K562 (cell line): ENCODE data around the gene GRK4. TPM values are rescaled to one million over a fixed set of nuclear protein-coding genes. Genes with fewer than 3 reads are reported as not detected.

Experiments
- ATAC-seq: fragments of 200-7000 bp; cut with Tn5 transposase; 3 replicates; pipeline ENCODE4 v1.9.1; 2020; ENCODE audit warnings: moderate library complexity
- BruUV-seq: library from RNA; stranded (reverse); fragments of 400-500 nt; replicated peaks from 2 replicates; lab custom pipeline; 2021; lab: Mats Ljungman, UMichigan
- CTCF ChIA-PET: fragments of 300-600 bp; formaldehyde crosslinking; extraction: SDS; loops from one replicate; lab custom pipeline; 2021; ENCODE audit warnings: low intra/inter-chr PET ratio; lab: Yijun Ruan, JAX
- POLR2A ChIA-PET: fragments of 300-600, 350-650 bp; sonication (Branson Sonifier 250); formaldehyde crosslinking; extraction: SDS; loops from one replicate; lab custom pipeline; 2021; ENCODE audit warnings: antibody characterized with exemption, inconsistent platforms; lab: Yijun Ruan, JAX
- DNase-seq, 4 experiments: peaks; one replicate each; pipeline versions ENCODE4 v3.0.0 to v3.0.0-alpha.2; 2011 to 2018; ENCODE audit warnings: low spot score in 3 of 4, mixed read lengths in 3 of 4; ENCODE audit errors: extremely low read depth in 1 of 4
- FAIRE-seq: peaks from 2 replicates; lab custom pipeline; 2011; peaks lifted over from hg19 to GRCh38; lab: Jason Lieb, UNC
- H2AFZ ChIP-seq: 2 replicates; pipeline ENCODE4 v1.6.0; 2011; ENCODE audit warnings: low read depth, low read length, control low read depth, inconsistent platforms
- H3K27ac ChIP-seq: fragments of 200-600 bp; 3 replicates; pipeline ENCODE4 v1.8.0; 2011; ENCODE audit warnings: low read depth, mild to moderate bottlenecking, control low read depth, inconsistent platforms, low read length, moderate library complexity, mixed read lengths; ENCODE audit errors: extremely low read depth
- H3K27me3 ChIP-seq, 2 experiments: fragments of 300-600 bp in 1 of 2; 2 replicates in 1 of 2; 3 replicates in 1 of 2; pipeline versions ENCODE4 v1.6.0 to v1.8.0; 2011; ENCODE audit warnings: inconsistent platforms in 2 of 2, low read length in 2 of 2, mild to moderate bottlenecking in 1 of 2, mixed read lengths in 1 of 2, moderate library complexity in 1 of 2; ENCODE audit not compliant: control insufficient read depth in 2 of 2, insufficient read depth in 2 of 2
- H3K36me3 ChIP-seq: fragments of 300-600 bp; 3 replicates; pipeline ENCODE4 v1.8.0; 2011; ENCODE audit warnings: mild to moderate bottlenecking, low read length, inconsistent platforms; ENCODE audit not compliant: control insufficient read depth, insufficient read depth
- H3K4me1 ChIP-seq, 2 experiments: fragments of 200-600 bp in 1 of 2; replicated peaks in 1 of 2; 2 replicates in 1 of 2; 3 replicates in 1 of 2; pipeline versions ENCODE4 v1.5.1 to v1.8.0; 2011; ENCODE audit warnings: inconsistent platforms in 2 of 2, low read length in 2 of 2, mild to moderate bottlenecking in 1 of 2, mixed read lengths in 1 of 2, moderate library complexity in 1 of 2; ENCODE audit not compliant: control insufficient read depth in 2 of 2, insufficient read depth in 2 of 2
- H3K4me2 ChIP-seq: 2 replicates; pipeline ENCODE4 v1.6.1; 2011; ENCODE audit warnings: low read length, control low read depth, inconsistent platforms, mixed read lengths; ENCODE audit not compliant: insufficient read depth
- H3K4me3 ChIP-seq: fragments of 200-600 bp; sonication (generic), shearing (Covaris generic); 2 replicates; pipeline ENCODE4 v1.5.1; 2016; ENCODE audit warnings: control low read depth, inconsistent platforms
- H3K79me2 ChIP-seq: fragments of 200-600 bp; 3 replicates; pipeline ENCODE4 v1.8.0; 2011; ENCODE audit warnings: low read length, inconsistent platforms; ENCODE audit not compliant: control insufficient read depth, insufficient read depth
- H3K9ac ChIP-seq, 2 experiments: 2 replicates each; pipeline versions ENCODE4 v1.6.0 to v1.6.1; 2011; ENCODE audit warnings: low read depth in 2 of 2, low read length in 2 of 2, control low read depth in 1 of 2, inconsistent platforms in 1 of 2, mild to moderate bottlenecking in 1 of 2, mixed read lengths in 1 of 2; ENCODE audit not compliant: insufficient read depth in 1 of 2
- H3K9me1 ChIP-seq: one replicate; pipeline ENCODE4 v1.6.0; 2011; ENCODE audit warnings: inconsistent platforms, mild to moderate bottlenecking, low read length, moderate library complexity; ENCODE audit not compliant: control insufficient read depth, insufficient read depth
- H3K9me3 ChIP-seq: replicated peaks from 2 replicates; pipeline ENCODE4 v1.5.1; 2011; ENCODE audit warnings: low read depth, low read length, inconsistent platforms; ENCODE audit not compliant: control insufficient read depth, insufficient read depth
- H4K20me1 ChIP-seq: replicated peaks from 2 replicates; pipeline ENCODE4 v1.6.1; 2011; ENCODE audit warnings: low read length, inconsistent platforms, mixed read lengths; ENCODE audit not compliant: control insufficient read depth, insufficient read depth
- BHLHE40 ChIP-seq: IDR thresholded peaks from 2 replicates; pipeline ENCODE4 v1.6.1; 2011; ENCODE audit warnings: low read length, improper control_type of control experiment
- ELF1 ChIP-seq: fragments of 200-800 bp; sonication (Bioruptor generic); IDR thresholded peaks from 2 replicates; pipeline ENCODE4 v1.6.1; 2016; ENCODE audit warnings: missing genetic modification characterization, missing compliant biosample characterization
- FIP1L1 ChIP-seq: fragments of 200-400 bp; formaldehyde crosslinking; IDR thresholded peaks from 2 replicates; pipeline ENCODE4 v1.6.1; 2018; ENCODE audit warnings: mild to moderate bottlenecking, low read depth, low read length; ENCODE audit not compliant: poor library complexity, severe bottlenecking
- HNRNPUL1 ChIP-seq: fragments of 200-400 bp; formaldehyde crosslinking; IDR thresholded peaks from 2 replicates; pipeline ENCODE4 v1.6.1; 2017; ENCODE audit warnings: low read length
- MEF2D ChIP-seq: conservative IDR thresholded peaks from 2 replicates; pipeline ENCODE4 v1.6.1; 2016; ENCODE audit warnings: low read depth, missing genetic modification characterization, missing compliant biosample characterization
- RBM39 ChIP-seq: fragments of 200-400 bp; formaldehyde crosslinking; optimal IDR thresholded peaks from 2 replicates; pipeline ENCODE3; 2018; ENCODE audit warnings: low read depth, low read length
- SOX6 ChIP-seq: fragments of 450-650 bp; IDR thresholded peaks from 2 replicates; pipeline ENCODE4 v1.6.1; 2014; ENCODE audit warnings: mild to moderate bottlenecking
- ZNF146 ChIP-seq: IDR thresholded peaks from one replicate; pipeline ENCODE4 v1.6.1; 2018; ENCODE audit warnings: missing compliant biosample characterization; ENCODE audit not compliant: unreplicated experiment
- ZNF253 ChIP-seq: fragments of 250-450 bp; sonication (Bioruptor Pico); conservative IDR thresholded peaks from 2 replicates; pipeline ENCODE4 v1.6.1; 2021; ENCODE audit warnings: mild to moderate bottlenecking
- WGBS: fragments of 100-300 bp; shearing (Covaris generic); methylation state at CpG from one replicate; pipeline ENCODE4 v1.1.6; 2016; ENCODE audit warnings: low coverage, mixed read lengths; ENCODE audit not compliant: insufficient coverage; ENCODE audit errors: missing lambda C conversion rate; 5-methylcytosine and 5-hydroxymethylcytosine counted together
- in situ Hi-C: fragments of 300-500 bp; cut with MboI; formaldehyde crosslinking; loops from 4 replicates; pipeline ENCODE4 v1.15.0; 2018; ENCODE audit warnings: inconsistent platforms, mixed read lengths
- intact Hi-C: fragments of 100-400 bp; cut with micrococcal nuclease; formaldehyde crosslinking; loops from 2 replicates; pipeline ENCODE4 v1.14.2; 2022
- polyA plus RNA-seq, 8 experiments: library from polyadenylated mRNA; depleted of rRNA in 4 of 8; stranded (reverse) in 5 of 8; unstranded in 3 of 8; fragments of >200 nt; fragmentation: Nextera tagmentation in 2 of 8; fragmentation: Illumina TruSeq in 1 of 8; extraction: Ambion mirVana in 2 of 8; extraction: Trizol in 1 of 8; gene quantifications; 2 replicates each; pipeline versions ENCODE4 v1.2.1 to v1.2.3, GENCODE V29; 2011 to 2014; ENCODE audit warnings: inconsistent platforms in 1 of 8, missing spikeins in 1 of 8
- total RNA-seq, 7 experiments: library from RNA; depleted of rRNA in 6 of 7; stranded (reverse); fragments of >200 nt in 6 of 7; fragmentation: Illumina TruSeq in 2 of 7; extraction: Trizol in 2 of 7; gene quantifications; 2 replicates each; pipeline versions ENCODE4 v1.2.1 to v1.2.3, GENCODE V29; 2011 to 2021; ENCODE audit warnings: low replicate concordance in 1 of 7
- TF ChIP-seq, protein P1 (sequence below), 2 experiments: fragments of 450-650 bp; IDR thresholded peaks; 2 replicates each; pipeline ENCODE4 v1.6.1; 2016; ENCODE audit warnings: mild to moderate bottlenecking in 2 of 2, borderline replicate concordance in 1 of 2, low read depth in 1 of 2, moderate library complexity in 1 of 2

The GRK4 gene
- total and polyA plus RNA-seq, 9 of the 15 experiments (the other 6 are each of a cell fraction or from before 2014, with no cell fraction given), result 1.1 to 4.8 (median 2.6) TPM

DNA sequence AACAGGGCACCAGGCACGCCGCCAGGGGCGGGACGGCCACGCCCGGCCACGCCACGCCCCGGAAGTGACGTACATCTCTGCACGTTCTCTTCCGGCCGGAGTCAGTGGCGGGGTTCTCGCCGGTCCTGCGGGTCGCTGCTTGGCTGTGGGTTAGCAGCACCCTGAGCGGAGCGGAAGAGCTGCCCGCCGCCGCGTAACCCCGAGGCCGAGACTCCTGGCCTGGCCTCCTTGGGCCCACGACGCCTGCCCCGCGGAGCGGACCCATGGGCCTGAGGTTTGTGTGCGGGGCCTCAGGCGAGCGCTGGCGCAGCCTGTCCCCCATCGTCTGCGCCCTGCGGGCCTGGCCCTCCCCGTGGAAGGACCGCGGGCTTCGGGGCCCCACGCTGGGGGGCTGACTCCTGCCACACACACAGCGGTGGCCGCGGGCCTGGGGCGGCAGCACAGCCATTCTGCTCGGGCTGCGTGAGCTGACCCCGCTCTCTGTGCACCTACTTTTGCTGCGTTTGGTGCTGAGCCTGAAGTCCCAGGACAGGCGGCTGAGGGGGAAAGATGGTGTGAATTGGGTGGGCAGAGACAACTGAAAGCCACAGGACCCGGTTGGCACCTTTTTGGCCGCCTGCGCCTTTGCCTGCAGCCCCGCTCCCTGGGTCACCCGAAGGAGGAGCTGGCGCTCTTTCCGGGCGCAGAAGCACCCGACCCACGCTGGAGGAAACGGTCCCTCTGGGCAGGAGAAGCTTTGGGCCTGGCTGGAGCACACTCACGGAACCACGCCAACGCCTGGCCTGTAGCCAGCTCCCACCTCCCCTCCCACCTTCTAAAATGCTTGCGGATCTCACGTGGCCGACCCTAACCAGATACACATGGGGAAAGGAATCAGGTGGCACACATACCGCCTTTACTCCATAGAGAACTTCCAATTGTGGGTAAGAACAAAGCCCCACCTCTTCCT, 28.3 kb upstream of the GRK4 start:
- H3K4me1 ChIP-seq, result peaks cover 17 to 70% of the 10 kb centered on the region in 2 experiments; a peak in 4 of 5 replicates
- peak overlapping the region; percentile 68 for H3K27ac ChIP-seq
- H3K79me2 ChIP-seq, result peaks cover 28% of the 10 kb centered on the region; the same call in 2 of the 3 replicates
- H2AFZ ChIP-seq, result peak overlapping the region; percentile 72
- under 1% methylated on average over 46 of the region's 70 CpGs for WGBS
- FAIRE-seq (peak; percentile 89), DNase-seq (peak in 2 of 4 experiments; percentile 93 to 96), ATAC-seq (peak; percentile 85)
- H3K9ac ChIP-seq, result peak overlapping the region; percentile 77 to 99
- peaks cover 17% of the 10 kb centered on the region; the same call in 1 of the 2 replicates for H4K20me1 ChIP-seq
- intact Hi-C loops, result no loop called here
- peak overlapping the region; percentile 84 for H3K4me3 ChIP-seq
- peaks cover 62% of the 10 kb centered on the region for H3K36me3 ChIP-seq
- no TSS peak for BruUV-seq
- no peaks in the 10 kb centered on the region for H3K9me3 ChIP-seq
- in situ Hi-C loops, result no loop called here
- ChIA-PET POLR2A (interaction anchor here (0.6 to 2.7 kb wide), 12 partner anchors 9 to 396 kb away, joined by 3 to 30 read pairs (median 3); partner anchors contain the start of genes GRK4 and NOP14), CTCF (no interaction called here)
- H3K27me3 ChIP-seq, result no peaks in the 10 kb centered on the region
- no peaks in the 10 kb centered on the region for H3K9me1 ChIP-seq
- peak overlapping the region; percentile 86 for H3K4me2 ChIP-seq
- TF ChIP-seq MEF2D (tag) (no peak), ELF1 (peak; percentile 71), RBM39 (no peak), HNRNPUL1 (no peak), ZNF146 (CRISPR knock-in tag) (no peak), SOX6 (0 out of 2 replicates have a peak, but pooled peaks have one; percentile 20), FIP1L1 (peak; percentile 34), ZNF253 (no peak), BHLHE40 (peak; percentile 95)
- TF ChIP-seq, protein P1, sequence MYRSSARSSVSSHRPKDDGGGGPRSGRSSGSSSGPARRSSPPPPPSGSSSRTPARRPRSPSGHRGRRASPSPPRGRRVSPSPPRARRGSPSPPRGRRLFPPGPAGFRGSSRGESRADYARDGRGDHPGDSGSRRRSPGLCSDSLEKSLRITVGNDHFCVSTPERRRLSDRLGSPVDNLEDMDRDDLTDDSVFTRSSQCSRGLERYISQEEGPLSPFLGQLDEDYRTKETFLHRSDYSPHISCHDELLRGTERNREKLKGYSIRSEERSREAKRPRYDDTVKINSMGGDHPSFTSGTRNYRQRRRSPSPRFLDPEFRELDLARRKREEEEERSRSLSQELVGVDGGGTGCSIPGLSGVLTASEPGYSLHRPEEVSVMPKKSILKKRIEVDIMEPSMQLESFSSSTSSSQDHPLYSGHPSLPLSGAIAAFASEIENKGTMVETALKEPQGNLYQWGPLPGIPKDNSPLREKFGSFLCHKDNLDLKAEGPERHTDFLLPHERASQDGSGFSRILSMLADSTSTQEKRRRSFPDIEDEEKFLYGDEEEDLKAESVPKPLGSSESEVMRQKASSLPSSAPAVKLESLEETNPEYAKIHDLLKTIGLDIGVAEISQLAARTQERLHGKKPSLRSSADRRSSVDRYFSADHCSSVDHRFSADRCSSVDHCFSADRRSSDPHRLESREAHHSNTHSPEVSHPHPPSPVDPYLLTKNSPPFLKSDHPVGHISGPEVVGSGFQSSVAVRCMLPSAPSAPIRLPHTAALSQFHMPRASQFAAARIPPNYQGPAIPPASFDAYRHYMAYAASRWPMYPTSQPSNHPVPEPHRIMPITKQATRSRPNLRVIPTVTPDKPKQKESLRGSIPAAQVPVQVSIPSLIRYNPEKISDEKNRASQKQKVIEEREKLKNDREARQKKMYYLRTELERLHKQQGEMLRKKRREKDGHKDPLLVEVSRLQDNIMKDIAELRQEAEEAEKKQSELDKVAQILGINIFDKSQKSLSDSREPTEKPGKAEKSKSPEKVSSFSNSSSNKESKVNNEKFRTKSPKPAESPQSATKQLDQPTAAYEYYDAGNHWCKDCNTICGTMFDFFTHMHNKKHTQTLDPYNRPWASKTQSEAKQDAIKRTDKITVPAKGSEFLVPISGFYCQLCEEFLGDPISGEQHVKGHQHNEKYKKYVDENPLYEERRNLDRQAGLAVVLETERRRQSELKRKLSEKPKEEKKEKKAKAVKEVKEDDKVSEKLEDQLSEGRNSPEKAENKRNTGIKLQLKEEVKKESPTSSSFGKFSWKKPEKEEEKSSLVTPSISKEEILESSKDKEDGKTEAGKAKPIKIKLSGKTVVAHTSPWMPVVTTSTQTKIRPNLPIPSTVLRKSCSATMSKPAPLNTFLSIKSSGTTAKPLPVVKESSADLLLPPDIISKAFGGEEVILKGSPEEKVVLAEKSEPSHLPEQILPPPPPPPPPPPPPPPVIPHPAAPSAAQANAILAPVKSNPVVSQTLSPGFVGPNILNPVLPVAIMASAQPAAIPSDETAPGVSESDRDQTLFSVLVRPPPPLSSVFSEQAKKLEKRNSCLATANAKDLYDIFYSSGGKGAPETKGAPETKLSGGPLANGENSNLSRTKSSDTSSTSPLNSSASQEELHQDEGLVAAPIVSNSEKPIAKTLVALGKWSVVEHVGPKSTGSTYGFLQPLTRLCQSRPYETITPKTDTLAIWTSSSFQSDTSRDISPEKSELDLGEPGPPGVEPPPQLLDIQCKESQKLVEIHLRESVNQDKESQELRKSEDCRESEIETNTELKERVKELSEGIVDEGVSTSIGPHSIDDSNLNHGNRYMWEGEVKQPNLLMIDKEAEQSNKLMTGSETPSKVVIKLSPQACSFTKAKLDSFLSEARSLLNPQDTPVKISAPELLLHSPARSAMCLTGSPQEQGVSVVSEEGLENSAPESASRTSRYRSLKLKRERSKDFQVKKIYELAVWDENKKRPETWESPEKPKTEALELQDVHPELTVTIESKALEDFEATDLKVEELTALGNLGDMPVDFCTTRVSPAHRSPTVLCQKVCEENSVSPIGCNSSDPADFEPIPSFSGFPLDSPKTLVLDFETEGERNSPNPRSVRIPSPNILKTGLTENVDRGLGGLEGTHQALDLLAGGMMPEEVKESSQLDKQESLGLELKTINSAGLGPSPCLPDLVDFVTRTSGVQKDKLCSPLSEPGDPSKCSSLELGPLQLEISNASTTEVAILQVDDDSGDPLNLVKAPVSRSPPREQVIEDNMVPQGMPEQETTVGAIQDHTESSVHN (IDR thresholded peaks at IDR 0.05; ENCODE audit: borderline replicate concordance in 1 of 2, low read depth in 1 of 2), result no peak
